MCF 10A (cell line): Measurements from ENCODE around the gene CCL26. TPM values are rescaled to one million over a fixed set of nuclear protein-coding genes. Genes with fewer than 3 reads are reported as not detected.
"Not testable (repeated sequence)": the region's sequence is repeated elsewhere in the genome, so short reads cannot be mapped to it uniquely, and the experiment has no call there.

Source experiments
- BruUV-seq: library from RNA; stranded (reverse); fragments of 400-500 nt; replicated peaks from 2 replicates; lab custom pipeline; 2021; lab: Mats Ljungman, UMichigan
- CTCF ChIA-PET: fragments of 300-600 bp; sonication (Branson Sonifier 250); formaldehyde crosslinking; extraction: SDS; loops from one replicate; lab custom pipeline; 2021; ENCODE audit warnings: antibody characterized with exemption, inconsistent platforms; lab: Yijun Ruan, JAX
- POLR2A ChIA-PET: fragments of 300-600, 350-650 bp; sonication (Branson Sonifier 250); formaldehyde crosslinking; extraction: SDS; loops from one replicate; lab custom pipeline; 2020; ENCODE audit warnings: antibody characterized with exemption, inconsistent platforms; lab: Yijun Ruan, JAX
- DNase-seq: peaks from one replicate; pipeline ENCODE4 v3.0.0-alpha.2; 2018; ENCODE audit not compliant: unreplicated experiment
- H3K27ac Mint-ChIP-seq: one replicate; pipeline ENCODE4 v1.8.0; 2022; ENCODE audit warnings: mild to moderate bottlenecking, low read depth, mixed read lengths; ENCODE audit not compliant: unreplicated experiment
- H3K27me3 Mint-ChIP-seq: one replicate; pipeline ENCODE4 v1.8.0; 2022; ENCODE audit warnings: mixed read lengths; ENCODE audit not compliant: insufficient read depth, unreplicated experiment
- H3K36me3 Mint-ChIP-seq: one replicate; pipeline ENCODE4 v1.8.0; 2022; ENCODE audit warnings: mild to moderate bottlenecking, moderate library complexity, mixed read lengths; ENCODE audit not compliant: insufficient read depth, unreplicated experiment
- H3K4me1 Mint-ChIP-seq: one replicate; pipeline ENCODE4 v1.8.0; 2022; ENCODE audit warnings: mixed read lengths; ENCODE audit not compliant: insufficient read depth, unreplicated experiment
- H3K4me3 Mint-ChIP-seq: one replicate; pipeline ENCODE4 v1.8.0; 2022; ENCODE audit warnings: mild to moderate bottlenecking, moderate library complexity, mixed read lengths; ENCODE audit not compliant: unreplicated experiment
- H3K9me3 Mint-ChIP-seq: one replicate; pipeline ENCODE4 v1.8.0; 2022; ENCODE audit warnings: mixed read lengths; ENCODE audit not compliant: unreplicated experiment
- intact Hi-C: fragments of 100-400 bp; cut with micrococcal nuclease; formaldehyde crosslinking; loops from 2 replicates; pipeline ENCODE4 v1.14.1; 2022
- total RNA-seq: library from RNA; stranded (reverse); gene quantifications from 2 replicates; pipeline ENCODE4 v1.2.3, GENCODE V29; 2022
- TF ChIP-seq, protein P1 (sequence below): fragments of 200-600 bp; IDR thresholded peaks from one replicate; pipeline ENCODE4 v1.8.0; 2022; ENCODE audit warnings: antibody characterized with exemption, mild to moderate bottlenecking; ENCODE audit not compliant: unreplicated experiment

Gene CCL26
- total RNA-seq, 1 experiment from 2014 or later, result not detected

- intact Hi-C loops, result loop anchor here (5.0 kb wide), 2 partner anchors 58 to 203 kb away; no protein-coding TSS in a partner anchor
- DNase-seq, result no peak
- BruUV-seq, result no TSS peak
- Mint-ChIP-seq H3K27me3 (no peaks in the 10 kb centered on the region), H3K36me3 (peaks cover 7% of the 10 kb centered on the region), H3K27ac (peak overlapping the region; percentile 49), H3K9me3 (no peaks in the 10 kb centered on the region), H3K4me3 (peak overlapping the region; percentile 4), H3K4me1 (peaks cover 40% of the 10 kb centered on the region)
- CTCF ChIA-PET, result interaction anchor here (0.6 to 0.7 kb wide), 2 partner anchors 11 to 62 kb away, joined by 3 read pairs; no protein-coding TSS in a partner anchor
- TF ChIP-seq, protein P1, sequence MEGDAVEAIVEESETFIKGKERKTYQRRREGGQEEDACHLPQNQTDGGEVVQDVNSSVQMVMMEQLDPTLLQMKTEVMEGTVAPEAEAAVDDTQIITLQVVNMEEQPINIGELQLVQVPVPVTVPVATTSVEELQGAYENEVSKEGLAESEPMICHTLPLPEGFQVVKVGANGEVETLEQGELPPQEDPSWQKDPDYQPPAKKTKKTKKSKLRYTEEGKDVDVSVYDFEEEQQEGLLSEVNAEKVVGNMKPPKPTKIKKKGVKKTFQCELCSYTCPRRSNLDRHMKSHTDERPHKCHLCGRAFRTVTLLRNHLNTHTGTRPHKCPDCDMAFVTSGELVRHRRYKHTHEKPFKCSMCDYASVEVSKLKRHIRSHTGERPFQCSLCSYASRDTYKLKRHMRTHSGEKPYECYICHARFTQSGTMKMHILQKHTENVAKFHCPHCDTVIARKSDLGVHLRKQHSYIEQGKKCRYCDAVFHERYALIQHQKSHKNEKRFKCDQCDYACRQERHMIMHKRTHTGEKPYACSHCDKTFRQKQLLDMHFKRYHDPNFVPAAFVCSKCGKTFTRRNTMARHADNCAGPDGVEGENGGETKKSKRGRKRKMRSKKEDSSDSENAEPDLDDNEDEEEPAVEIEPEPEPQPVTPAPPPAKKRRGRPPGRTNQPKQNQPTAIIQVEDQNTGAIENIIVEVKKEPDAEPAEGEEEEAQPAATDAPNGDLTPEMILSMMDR, result no peak
- POLR2A ChIA-PET, result interaction anchor here (3.3 kb wide), 1 partner anchor 9 kb away, joined by 20 read pairs; the partner anchor contains the start of gene HIP1
Observed at GRCh38 chr7:75729851-75730274, 42.1 kb downstream of the CCL26 start.

DNA sequence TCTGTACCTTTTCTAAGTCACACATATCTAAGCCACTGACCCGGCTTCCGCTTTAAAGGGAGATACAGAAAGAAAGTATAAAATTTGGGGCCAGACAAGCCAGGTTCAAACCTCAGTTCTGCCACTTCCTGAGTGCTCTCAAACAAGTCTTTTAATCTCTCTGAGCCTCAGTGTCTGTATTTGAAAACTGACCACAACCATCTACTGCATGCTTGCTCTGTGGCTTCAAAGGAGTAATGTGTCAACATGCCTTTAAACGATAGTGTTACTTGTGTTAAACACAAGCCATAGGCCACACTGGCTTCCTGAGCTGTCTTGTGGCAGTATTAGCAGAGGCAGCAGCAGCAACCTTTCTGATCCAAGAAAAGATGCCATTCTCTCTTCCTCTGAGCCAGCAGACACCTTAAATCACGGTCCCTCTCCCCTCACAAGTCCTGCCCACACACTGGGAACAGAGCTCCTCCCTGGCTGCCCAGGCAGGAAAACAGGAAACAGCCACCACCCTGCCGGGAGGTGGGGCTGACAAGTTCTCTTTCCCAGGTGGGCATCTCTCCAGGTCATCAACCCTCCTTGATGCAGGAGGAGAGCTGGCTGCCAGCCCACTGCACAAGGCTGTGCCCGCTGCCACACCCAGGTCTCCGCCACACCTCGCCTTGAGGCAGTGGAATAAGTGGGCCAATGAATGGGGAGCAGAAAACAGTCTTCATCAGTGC is 44.0 kb downstream of the CCL26 start:
- CTCF ChIA-PET, result no interaction called here
- Mint-ChIP-seq H3K4me1 (peaks cover 30% of the 10 kb centered on the region), H3K36me3 (peaks cover 7% of the 10 kb centered on the region), H3K27ac (peak overlapping the region; percentile 87), H3K4me3 (peak overlapping the region; percentile 50), H3K27me3 (no peaks in the 10 kb centered on the region), H3K9me3 (no peaks in the 10 kb centered on the region)
- intact Hi-C loops, result no loop called here
- POLR2A ChIA-PET, result interaction anchor here (0.5 to 3.3 kb wide), 5 partner anchors 10 to 184 kb away, joined by 3 to 20 read pairs (median 3); partner anchors contain the start of gene HIP1
- TF ChIP-seq, protein P1, result no peak
- BruUV-seq, result TSS peak; percentile 66
- peak; percentile 94 for DNase-seq

- H3K4me3 Mint-ChIP-seq, intact Hi-C loops, H3K27me3 Mint-ChIP-seq, DNase-seq, BruUV-seq, H3K36me3 Mint-ChIP-seq, H3K9me3 Mint-ChIP-seq, CTCF ChIA-PET: not testable (repeated sequence)
- peak overlapping the region; percentile 87 for H3K27ac Mint-ChIP-seq
- POLR2A ChIA-PET, result interaction anchor here (1.0 to 3.3 kb wide), 2 partner anchors 9 to 11 kb away, joined by 4 to 20 read pairs; partner anchors contain the start of gene HIP1
- peaks cover 23% of the 10 kb centered on the region for H3K4me1 Mint-ChIP-seq
Observed at GRCh38 chr7:75727351-75727750, 44.7 kb downstream of the CCL26 start.

- ChIA-PET CTCF (no interaction called here), POLR2A (interaction anchor here (0.5 kb wide), 1 partner anchor 114 kb away, joined by 3 read pairs; no protein-coding TSS in a partner anchor)
- TF ChIP-seq, protein P1, result no peak
- intact Hi-C loops, result no loop called here
- no peak for DNase-seq
- no peak overlapping the region for H3K4me3 Mint-ChIP-seq
- H3K36me3 Mint-ChIP-seq, result peaks cover 7% of the 10 kb centered on the region
- no peaks in the 10 kb centered on the region for H3K27me3 Mint-ChIP-seq
- peaks cover 24% of the 10 kb centered on the region for H3K4me1 Mint-ChIP-seq
- no peak overlapping the region for H3K27ac Mint-ChIP-seq
- BruUV-seq, result no TSS peak
- no peaks in the 10 kb centered on the region for H3K9me3 Mint-ChIP-seq
Observed at GRCh38 chr7:75725306-75725705, 46.7 kb downstream of the CCL26 start.
